SU-DHL-6 (cell line): ENCODE data around the gene SLC6A13.

Experiments
- CTCF ChIP-seq: fragments of 200-600 bp; sonication (generic); IDR thresholded peaks from one replicate; pipeline ENCODE4 v1.5.1; 2017; ENCODE audit warnings: antibody characterized with exemption, mild to moderate bottlenecking, low read length, moderate library complexity; ENCODE audit not compliant: insufficient read depth, poor library complexity, severe bottlenecking
- EZH2phosphoT487 ChIP-seq: fragments of 200-600 bp; sonication (generic), shearing (Covaris generic); conservative IDR thresholded peaks from 2 replicates; pipeline ENCODE4 v1.6.1; 2018; ENCODE audit warnings: mild to moderate bottlenecking, antibody characterized with exemption, low read length, moderate library complexity, mixed read lengths

- no peak for TF ChIP-seq CTCF
- no peak for TF ChIP-seq EZH2phosphoT487
These were observed 55.7 kb downstream of the SLC6A13 start for GRCh38 chr12:206746-207440.
